ENCODE results near the gene PLRG1.

DNA sequence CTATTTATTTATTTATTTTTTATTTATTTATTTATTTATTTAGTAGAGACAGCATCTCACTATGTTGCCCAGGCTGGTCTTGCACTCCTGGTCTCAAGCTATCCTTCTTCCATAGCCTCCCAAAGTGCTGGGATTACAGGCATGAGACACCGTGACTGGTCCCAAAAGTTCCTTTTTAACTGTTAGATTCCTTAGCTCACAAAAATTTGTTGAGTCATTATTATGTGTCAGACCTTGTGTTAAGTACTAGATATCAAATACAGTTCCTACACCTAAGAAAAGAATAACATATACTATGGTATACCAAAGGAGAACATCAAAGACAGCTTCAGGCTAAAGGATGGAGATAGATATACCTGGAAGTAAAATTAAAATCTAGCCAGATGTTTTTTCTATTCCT lies 28.7 kb upstream of the PLRG1 start:
- TF ChIP-seq, protein P1, sequence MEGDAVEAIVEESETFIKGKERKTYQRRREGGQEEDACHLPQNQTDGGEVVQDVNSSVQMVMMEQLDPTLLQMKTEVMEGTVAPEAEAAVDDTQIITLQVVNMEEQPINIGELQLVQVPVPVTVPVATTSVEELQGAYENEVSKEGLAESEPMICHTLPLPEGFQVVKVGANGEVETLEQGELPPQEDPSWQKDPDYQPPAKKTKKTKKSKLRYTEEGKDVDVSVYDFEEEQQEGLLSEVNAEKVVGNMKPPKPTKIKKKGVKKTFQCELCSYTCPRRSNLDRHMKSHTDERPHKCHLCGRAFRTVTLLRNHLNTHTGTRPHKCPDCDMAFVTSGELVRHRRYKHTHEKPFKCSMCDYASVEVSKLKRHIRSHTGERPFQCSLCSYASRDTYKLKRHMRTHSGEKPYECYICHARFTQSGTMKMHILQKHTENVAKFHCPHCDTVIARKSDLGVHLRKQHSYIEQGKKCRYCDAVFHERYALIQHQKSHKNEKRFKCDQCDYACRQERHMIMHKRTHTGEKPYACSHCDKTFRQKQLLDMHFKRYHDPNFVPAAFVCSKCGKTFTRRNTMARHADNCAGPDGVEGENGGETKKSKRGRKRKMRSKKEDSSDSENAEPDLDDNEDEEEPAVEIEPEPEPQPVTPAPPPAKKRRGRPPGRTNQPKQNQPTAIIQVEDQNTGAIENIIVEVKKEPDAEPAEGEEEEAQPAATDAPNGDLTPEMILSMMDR (IDR thresholded peaks at IDR 0.05) = no peak
- no peak for TF ChIP-seq POLR2A (IDR thresholded peaks at IDR 0.05)

Data from lower leg skin (tissue), 3 donors.